ENCODE measurements around the gene PLPP7.

PLPP7 gene

DNA sequence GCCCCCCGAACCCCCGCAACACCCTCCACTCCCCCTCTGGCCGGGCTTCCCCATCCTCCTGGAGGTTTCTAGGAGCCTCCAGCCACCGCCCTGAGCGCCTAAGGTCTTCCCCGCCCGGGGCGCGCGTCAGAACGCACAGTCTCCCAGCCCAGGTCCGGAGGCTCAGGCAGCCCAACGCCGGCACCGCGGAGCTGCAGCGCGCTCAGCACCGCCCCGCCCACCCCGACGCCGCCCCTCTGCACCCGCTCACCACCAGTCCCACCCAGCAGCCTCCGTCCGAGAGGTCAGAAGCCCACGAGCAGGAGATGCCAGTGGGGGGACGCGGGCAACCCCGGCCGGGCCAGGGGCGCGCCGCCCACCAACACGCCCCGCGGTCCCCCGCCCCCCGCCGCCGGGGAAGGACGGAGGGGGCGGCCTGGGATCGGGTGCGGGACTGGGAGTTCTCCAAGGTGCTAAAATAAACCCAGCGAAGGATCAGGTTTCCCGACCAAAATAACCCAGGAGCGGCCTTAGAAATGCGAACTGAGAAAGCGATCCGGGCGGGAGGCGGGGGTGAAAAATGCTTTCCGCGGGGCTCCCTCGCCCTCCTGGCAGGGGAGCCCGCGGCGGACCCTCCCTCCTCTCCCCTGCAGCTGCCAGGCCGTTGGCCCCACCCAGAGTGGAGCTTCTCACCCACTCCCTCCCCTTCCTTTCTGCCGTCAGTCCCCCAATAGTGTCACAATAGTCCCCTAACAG lies 6.7 kb upstream of the PLPP7 start:
- no peak for DNase-seq

DNA sequence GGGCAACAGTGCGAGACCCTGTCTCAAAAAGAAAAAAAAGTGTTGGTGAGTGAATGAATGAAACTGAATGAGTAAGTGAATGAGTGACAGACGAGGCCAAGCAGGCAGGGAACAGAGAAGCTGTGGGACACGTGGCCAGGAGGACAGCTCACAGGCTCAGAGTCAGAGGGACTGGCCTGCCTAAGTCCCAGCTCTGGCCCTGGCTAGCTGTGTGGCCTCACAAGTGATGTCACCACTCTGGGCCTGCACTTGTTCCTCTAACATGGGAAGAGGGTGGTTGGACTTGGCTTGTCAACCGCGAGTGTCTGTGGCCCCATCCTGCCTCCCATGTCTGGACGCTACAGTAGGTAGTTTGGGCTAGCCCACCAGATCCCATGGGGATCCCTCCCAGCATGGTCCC lies 4.7 kb upstream of the PLPP7 start:
- DNase-seq, result no peak

DNA sequence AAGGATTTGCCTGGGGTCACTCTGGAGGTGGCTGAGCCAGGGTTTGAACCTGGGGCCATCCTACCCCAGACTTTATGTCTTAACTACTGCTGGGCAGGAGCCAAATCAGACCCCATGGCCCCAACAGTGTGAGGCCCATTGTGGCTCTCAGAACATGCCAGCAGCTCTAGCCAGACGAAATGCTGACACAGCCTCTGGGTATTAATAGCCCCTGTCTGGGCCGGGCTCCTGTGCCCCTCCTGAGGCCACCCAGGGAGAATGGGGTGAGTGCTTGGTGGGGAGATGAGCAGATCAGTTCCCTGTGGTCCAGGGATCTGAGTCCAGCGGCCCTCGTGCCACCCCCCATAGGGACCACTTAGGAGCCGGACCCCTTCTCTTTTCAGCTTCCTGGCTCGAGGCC lies 2.2 kb upstream of the PLPP7 start:
- no peak for DNase-seq

DNA sequence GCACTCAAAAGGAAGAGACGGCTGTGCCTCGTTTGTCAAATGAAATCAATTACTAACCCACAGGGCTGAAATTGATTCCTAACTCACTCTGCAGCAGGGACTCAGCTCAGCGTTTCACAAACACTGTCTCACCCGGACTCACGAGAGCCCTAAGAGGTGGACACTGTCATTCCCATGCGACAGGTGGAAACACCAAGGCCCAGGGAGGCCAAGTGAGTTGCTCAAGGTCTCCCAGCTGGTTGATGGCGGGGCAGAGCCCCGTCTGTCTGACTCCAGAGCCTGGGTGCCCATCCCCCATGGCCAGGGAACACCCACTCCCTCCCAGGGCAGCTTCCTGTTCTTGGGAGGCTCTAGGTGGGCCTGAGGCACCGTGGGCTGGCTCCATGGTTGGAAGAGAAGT lies 1.3 kb upstream of the PLPP7 start:
- DNase-seq, result no peak

DNA sequence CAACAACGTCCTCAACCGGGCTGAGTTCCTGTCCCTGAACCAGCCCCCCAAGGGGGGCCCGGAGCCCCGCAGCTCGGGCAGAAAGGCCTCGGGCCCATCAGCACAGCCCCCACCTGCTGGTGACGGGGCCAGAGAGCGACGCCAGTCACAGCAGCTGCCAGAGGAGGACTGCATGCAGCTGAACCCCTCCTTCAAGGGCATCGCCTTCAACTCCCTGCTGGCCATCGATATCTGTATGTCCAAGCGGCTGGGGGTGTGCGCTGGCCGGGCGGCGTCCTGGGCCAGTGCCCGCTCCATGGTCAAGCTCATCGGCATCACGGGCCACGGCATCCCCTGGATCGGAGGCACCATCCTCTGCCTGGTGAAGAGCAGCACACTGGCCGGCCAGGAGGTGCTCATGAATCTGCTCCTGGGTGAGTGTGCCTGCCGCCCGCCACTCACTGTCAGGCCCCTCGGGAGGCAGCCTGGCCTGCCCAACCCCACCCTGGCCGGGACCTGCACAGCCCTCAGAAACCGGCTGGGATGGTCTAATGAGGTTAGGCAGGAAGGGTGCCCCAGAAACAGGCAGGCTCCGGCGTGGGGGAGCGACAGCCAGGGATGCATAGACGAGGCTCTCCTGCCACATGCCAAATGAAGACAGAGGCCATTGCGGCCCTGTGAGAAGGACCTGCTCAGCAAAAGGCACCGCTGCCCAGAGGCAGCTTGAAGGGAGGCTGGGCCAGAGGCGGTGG lies 678 bp downstream of the PLPP7 start:
- DNase-seq, result no peak

DNA sequence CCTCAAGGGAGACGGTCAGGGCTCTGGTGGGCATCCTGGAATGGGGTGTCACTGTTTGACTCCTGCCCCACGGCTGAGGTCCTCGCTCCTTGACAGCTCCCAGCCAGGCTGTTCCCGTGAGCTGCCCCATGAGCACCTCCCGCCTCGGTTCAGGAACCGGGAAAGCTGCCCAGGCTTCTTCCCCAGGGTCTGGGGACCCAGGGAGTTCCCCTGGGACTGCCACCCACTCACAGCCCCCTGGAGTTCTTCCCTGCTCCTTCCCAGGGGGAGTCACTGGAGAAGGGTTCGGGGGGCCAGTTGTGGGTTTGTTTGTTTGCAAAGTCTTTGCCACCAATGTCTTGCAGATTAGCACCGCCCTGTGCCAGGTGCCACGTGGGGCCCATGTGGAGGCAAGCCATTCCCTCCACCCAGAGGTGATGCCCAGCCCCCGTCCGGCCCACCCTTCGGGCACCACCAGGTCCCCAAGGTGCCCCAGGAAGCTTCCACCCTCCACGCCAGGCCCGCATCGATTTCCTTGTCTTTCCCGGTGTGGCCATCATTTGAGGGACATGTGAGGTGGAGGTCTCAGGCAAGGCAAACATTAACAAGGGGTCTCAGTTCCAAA lies 1.3 kb downstream of the PLPP7 start:
- DNase-seq, result no peak

DNA sequence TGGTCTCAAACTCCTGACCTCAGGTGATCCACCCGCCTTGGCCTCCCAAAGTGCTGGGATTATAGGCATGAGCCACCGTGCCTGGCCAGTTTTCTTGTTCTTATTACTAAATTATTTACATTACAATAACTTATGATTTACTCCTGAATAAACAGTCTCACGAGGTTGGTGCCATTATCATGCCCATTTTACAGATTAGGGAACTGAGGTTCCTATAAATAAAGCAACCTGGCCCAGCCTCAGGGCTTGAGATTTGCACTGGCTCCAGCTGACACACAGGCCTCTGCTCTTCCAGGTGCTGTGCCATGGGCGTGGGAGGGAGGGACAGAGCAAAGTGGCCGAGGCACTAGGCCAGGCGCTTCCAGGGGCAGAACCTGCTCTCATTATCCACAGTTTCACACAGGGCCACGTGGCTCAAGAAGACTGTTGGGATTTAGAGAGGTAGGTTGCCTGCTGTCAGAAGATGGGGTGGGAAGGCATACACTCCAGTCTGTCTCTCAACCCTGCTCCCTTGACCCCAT lies 2.3 kb downstream of the PLPP7 start:
- no peak for DNase-seq

DNA sequence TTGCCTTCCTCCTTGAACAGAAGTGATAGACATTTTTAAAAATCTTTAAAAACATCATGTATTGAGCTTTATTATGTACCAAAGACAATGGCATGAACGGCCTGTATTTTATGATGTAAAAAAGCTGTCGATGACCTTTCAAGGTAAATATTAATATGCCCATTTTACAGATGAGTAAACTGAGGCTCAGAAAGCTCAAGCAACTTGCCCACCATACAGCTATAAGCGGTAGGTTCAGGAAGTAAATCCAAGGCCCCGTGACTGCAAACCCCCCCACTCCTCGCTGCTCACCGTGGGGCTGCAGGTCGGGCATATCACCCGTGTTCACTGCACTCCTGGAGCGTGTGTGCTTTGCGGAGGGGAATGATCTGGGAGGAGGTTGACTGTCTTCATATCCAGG lies 3.4 kb downstream of the PLPP7 start:
- DNase-seq, result no peak

DNA sequence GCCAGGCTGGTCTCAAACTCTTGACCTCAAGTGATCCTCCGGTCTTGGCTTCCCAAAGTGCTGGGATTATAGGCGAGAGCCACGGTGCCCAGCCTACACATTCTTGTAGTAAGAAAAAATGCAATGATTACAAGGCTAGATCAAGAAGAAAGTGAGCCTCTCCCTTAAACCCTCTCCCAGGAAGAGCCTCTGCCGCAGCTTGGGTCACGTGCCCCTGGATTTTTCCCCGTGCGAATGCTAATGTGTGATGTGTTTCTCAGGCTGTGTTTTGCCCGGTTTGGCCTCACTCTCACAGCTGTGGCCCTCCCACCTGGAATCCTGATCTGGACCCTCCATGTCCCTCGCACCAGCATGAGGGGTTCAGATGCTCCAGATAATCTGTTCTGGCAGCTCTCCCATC lies 6.9 kb downstream of the PLPP7 start:
- DNase-seq, result no peak

DNA sequence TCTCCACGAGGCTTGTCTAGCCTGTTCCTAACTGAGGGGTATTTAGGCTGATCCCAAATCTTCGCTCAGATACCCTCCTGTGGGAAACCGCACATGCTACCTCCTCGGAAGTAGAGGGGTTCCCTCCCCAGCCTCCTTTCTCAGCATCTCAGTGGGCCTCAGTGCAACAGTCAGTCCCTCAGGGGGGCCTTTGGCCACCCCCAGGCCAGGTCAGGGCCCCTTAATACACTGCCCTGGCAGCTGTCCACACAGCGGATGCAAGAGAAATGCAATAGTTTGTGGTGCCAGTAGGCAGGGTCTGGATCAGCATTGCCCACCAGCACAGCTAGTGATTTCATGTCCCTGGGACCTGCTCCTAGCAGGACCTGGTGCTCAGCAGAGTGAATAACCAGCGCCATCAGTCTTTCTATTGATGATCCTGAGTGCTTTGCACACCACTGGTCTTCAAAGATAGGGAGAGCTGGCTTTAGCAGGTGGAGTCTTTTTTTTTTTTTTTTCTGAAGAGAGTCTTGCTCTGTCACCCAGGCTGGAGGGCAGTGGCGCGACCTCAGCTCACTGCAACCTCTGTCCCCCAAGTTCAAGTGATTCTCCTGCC lies 7.5 kb downstream of the PLPP7 start:
- DNase-seq, result peak; percentile 42

DNA sequence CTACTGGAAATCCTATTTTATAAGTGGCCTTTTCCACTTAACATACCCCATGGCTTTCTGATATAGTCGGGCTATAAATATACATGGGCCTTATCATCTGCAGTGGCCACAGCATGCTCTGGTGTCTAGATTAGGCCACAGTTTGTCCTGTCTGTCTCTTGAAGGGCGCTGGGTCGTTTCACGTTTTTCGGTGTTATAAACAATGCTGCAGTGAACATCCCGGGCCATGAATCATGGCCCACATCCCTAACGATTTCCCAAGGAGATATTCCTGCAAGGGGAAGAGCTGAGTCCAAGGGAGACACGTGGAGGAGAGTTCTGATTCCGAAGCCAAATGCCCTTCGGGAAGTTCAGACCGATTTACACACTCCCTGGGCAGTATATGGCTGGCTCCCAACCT lies 8.4 kb downstream of the PLPP7 start:
- DNase-seq, result peak; percentile 57

DNA sequence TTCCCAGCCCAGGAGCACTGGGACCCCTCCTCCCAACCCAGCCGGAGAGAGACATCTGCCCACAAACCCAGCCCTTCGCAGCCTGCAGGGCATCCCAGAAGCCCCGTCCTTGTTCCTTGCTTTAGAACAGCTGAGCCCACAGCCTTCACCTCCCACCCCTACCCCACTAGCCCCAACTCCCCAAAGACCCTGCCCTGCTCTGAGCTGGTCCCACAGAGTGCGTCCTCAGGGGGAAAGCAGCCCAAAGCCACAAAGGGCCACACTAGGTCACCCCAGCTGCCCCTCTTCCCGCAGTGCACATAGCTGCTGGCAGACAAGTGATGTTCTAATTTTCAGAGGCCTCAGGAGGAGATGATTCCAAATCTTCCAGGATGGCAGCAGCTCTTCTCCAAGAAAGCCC lies 8.8 kb downstream of the PLPP7 start:
- DNase-seq, result no peak

DNA sequence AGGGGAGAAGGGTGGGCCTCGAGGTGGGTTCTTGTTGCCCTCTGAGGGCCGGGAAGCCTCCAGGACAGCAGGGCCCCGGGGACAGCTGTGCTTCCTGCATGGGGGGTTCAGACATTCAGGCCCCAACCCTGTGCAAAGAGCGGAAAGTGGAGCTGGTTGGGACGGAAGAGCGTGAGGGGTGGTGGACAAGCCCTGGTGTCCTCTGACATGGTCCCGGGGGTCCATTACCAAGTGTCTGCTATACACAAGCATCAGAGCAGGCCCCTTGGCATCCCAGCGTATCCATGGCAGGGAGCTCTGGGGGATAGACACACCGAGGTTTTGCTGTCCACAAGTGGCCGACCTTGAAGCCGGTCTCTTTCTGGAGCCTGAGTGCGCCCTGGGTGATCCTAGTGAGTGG lies 9.3 kb downstream of the PLPP7 start:
- no peak for DNase-seq

DNA sequence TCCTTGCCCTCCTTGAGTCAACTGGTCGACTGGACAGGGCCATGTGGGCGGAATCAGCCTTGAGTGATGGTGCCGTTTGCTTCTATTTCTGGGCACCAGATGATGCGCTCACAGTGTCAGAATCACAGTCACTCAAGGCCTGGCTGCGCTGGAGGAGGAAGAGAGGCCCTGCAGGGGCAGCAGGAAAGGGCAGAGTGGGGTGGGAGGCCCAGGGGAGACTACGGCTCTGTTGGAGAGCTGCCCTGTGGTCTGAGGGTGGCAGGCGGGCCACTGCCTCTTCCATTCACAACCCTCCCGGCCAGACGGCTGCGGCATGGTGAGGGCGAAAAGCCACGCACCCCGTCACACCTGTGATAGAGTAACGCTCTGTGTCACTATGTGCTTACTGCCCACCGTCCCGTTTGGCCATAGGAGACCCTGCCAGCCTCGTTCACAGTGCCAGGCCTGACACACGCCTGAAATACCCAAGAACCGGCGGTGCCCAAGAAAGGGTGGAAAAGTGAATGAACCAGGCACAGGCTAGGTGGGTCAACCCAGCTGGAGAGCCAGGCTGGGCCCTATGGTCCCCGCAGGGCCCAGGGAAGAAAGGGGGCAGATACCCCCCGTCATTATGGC lies 9.9 kb downstream of the PLPP7 start:
- no peak for DNase-seq

DNA sequence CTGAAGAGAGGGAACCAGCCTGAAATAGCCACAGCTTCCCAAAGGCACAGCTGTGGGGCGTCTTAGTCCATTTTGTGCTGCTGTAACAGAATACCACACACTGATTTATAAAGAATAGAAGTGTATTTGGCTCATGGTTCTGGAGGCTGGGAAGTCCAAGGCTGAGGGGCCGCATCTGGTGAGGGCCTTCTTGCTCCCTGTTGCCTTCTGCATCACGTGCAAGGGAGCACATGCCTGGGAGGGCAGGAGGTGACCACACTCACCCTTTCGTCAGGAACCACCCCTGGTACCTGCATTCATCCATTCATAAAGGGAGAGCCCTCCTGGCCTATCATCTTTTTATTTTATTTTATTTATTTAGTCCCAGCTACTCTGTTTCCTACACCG lies 10.4 kb downstream of the PLPP7 start:
- DNase-seq, result no peak

DNA sequence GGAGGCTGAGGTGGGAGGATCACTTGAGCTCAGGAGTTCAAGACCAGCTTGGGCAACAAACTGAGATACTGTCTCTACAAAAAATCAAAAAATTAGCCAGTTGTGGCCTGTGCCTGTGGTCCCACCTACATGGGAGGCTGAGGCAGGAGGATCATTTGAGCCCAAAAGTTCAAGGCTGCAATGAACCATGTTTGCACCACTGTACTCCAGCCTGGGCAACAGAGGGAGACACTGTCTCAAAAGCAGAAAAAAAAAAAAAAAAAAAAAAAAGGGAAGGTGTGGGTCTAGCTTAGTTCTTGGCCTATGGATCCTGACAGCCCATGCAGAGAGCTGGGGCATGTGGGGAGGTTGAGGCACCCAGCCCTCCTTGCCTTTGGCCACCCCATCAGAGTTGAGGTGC lies 10.9 kb downstream of the PLPP7 start:
- DNase-seq, result no peak

DNA sequence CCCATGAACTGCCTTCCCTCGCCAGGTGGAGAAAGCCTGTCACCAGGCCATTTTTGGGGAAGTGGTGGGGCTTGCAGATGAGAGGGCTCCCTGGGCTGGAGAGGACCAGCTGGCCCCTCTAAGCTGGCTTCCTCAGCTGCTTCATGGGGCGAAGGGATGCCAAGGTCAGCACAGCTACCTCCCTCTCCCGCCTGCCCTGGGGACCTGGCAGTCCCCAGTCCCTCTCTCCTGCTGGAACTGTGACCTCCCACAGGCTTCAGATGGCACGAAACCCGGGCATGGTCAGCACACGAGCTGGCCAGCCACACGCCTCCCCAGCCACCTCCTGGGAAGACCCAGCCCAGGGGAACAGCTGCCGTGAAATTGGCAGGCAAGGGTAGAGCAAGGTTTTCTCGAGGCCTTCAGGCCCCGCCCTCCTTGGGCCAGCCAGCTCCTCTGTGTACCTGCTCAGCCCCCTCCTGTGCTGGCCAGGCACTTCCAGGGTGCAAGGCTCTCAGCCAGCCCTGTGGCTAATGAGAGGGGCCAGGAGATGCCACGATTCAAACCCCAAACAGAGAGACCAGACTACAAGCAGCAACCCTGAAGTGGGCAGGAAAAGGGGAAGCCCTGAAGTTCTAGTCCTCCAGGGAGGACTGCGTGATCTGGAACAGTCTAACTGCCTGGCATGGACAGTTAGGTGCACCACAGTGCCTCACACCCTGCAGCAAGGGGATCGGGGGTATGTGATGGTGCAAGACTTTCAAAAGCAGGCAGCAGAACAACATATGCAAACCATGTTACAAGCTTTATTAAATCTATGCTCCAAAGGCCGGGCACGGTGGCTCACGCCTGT lies 12.9 kb downstream of the PLPP7 start:
- DNase-seq, result no peak

DNA sequence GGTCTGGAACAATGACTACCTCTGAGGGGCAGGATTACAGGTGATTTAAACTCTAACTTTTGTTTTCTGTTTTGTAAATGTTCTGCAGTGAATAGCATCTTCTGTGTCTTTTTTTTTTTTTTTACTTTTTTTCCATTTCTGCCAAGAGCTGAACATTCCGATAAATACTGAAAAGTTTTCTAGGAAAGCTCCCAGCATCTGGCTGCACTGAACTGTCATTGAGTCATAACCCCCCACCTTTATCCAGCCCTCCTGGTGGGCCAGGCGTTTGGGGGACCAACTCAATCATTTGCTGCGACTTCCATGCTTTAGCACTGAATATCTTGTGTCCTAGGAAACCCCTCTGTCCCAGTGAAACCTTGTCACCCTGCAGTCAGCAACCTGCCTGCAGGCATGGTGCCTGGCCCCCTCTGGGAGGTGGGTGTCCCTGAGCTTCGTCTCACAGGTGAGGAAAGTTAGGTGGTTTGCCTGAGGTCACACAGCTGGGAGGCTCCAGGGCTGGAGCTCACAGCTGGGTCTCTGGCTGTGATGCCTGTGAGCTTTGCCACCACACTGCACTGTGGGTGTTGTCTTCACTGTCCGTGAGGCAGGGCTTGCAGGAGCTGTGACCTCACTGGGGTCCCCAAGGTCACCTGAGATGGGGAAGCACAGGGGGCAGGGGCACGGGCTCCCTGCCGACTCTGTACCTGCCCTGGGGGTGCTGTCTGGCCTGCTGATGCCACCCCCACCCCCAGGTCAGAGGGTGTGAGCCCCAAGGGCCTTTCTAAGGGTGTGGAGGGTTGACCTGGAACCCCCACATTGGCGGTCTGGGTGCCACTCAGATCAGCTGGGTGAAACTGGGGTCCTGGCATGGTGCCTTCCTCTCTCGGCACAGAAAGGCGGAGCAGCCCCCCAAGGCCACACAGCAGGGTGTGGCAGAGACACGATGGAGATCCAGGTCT lies 14.1 kb downstream of the PLPP7 start:
- DNase-seq, result no peak

DNA sequence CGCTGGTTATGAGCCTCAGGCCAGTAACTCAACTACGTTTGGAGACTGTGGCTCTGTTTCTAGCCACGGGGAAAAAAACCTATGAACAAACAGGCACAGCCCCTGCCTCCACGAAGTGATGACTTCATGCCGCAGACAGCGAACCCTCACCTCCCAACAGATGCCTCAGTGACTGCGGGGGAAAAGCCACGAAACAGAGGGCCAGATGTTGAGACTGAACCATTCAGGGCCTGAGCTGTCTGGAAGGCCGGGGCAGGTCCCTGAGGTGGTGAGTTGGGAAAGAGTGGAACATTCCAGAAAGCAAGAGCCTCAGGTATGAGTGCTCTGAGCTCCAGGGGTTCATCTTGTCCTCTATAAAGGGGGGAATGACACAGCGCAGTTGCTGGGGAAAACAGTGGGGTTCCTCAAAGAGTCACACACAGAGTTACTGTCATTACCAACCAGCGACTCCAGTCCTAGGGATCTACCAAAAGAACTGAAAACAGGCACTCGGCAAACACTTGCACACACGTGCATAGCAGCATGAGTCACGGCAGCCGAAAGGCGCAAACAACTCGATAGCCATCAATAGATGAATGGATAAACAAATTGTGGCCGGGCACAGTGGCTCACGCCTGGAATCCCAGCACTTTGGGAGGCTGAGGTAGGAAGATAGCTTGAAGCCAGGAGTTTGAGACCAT lies 15.3 kb downstream of the PLPP7 start:
- no peak for DNase-seq

DNA sequence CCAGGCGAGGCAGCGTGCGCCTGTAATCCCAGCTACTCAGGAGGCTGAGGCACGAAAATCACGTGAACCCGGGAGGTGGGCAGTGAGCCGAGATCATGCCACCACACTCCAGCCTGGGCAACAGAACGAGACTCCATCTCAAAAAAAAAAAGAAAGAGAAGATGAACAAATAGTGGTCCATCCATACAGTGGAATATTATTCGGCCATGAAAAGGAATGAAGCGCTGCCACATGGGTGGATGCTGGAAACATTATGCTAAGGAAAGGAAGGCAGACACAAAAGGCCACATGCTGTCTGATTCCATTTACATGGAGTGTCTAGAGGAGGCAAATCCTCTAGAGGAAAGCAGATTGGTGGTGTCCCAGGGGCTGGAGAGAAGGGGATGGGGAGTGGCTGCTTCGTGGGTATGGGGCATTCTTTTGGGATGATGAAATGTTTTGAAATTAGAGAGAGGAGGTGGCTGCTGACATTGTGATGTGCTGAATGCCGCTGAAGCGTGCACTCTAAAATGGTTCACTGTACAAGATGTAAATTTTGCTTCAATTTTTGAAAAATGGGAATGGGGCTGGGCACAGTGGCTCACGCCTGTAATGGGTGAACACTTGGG lies 17.0 kb downstream of the PLPP7 start:
- DNase-seq, result no peak

All from hematopoietic multipotent progenitor cell treated with erythropoietin and hydrocortisone succinate and interleukin-3 and kit ligand, for 8 days (in vitro differentiated cells).